ENCODE data around the gene VPS13C.

DNA sequence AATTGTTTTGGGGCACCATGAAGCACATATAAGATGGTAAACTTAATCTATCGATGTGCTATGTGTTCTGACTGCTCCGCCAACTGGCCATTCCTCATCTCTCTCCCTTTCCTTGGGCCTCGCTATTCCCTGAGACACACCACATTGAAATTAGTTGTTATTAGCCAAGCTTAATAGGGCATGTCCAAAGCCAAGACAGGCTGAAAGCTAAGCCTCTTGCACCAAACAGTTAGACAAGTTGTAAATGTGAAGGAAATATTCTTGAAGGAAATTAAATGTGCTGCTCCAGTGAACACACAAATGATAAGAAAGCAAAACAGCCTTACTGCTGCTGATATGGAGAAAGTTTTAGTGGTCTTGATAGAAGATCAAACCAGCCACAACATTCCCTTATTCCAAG lies 45.8 kb upstream of the VPS13C start:
- no peak for TF ChIP-seq FOSB (CRISPR knock-in tag; IDR thresholded peaks at IDR 0.05)
- TF ChIP-seq, protein P1, sequence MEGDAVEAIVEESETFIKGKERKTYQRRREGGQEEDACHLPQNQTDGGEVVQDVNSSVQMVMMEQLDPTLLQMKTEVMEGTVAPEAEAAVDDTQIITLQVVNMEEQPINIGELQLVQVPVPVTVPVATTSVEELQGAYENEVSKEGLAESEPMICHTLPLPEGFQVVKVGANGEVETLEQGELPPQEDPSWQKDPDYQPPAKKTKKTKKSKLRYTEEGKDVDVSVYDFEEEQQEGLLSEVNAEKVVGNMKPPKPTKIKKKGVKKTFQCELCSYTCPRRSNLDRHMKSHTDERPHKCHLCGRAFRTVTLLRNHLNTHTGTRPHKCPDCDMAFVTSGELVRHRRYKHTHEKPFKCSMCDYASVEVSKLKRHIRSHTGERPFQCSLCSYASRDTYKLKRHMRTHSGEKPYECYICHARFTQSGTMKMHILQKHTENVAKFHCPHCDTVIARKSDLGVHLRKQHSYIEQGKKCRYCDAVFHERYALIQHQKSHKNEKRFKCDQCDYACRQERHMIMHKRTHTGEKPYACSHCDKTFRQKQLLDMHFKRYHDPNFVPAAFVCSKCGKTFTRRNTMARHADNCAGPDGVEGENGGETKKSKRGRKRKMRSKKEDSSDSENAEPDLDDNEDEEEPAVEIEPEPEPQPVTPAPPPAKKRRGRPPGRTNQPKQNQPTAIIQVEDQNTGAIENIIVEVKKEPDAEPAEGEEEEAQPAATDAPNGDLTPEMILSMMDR (IDR thresholded peaks at IDR 0.05) = no peak
- TF ChIP-seq RAD21 (conservative IDR thresholded peaks at IDR 0.05 in 1 of 2, IDR thresholded peaks at IDR 0.05 in 1 of 2) = no peak
- TF ChIP-seq NPAS2 (CRISPR knock-in tag; IDR thresholded peaks at IDR 0.05; ENCODE audit: borderline replicate concordance) = no peak
- TF ChIP-seq, protein P2, sequence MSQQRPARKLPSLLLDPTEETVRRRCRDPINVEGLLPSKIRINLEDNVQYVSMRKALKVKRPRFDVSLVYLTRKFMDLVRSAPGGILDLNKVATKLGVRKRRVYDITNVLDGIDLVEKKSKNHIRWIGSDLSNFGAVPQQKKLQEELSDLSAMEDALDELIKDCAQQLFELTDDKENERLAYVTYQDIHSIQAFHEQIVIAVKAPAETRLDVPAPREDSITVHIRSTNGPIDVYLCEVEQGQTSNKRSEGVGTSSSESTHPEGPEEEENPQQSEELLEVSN (IDR thresholded peaks at IDR 0.05; ENCODE audit: borderline replicate concordance, low read depth) = no peak
- TF ChIP-seq, protein P3, sequence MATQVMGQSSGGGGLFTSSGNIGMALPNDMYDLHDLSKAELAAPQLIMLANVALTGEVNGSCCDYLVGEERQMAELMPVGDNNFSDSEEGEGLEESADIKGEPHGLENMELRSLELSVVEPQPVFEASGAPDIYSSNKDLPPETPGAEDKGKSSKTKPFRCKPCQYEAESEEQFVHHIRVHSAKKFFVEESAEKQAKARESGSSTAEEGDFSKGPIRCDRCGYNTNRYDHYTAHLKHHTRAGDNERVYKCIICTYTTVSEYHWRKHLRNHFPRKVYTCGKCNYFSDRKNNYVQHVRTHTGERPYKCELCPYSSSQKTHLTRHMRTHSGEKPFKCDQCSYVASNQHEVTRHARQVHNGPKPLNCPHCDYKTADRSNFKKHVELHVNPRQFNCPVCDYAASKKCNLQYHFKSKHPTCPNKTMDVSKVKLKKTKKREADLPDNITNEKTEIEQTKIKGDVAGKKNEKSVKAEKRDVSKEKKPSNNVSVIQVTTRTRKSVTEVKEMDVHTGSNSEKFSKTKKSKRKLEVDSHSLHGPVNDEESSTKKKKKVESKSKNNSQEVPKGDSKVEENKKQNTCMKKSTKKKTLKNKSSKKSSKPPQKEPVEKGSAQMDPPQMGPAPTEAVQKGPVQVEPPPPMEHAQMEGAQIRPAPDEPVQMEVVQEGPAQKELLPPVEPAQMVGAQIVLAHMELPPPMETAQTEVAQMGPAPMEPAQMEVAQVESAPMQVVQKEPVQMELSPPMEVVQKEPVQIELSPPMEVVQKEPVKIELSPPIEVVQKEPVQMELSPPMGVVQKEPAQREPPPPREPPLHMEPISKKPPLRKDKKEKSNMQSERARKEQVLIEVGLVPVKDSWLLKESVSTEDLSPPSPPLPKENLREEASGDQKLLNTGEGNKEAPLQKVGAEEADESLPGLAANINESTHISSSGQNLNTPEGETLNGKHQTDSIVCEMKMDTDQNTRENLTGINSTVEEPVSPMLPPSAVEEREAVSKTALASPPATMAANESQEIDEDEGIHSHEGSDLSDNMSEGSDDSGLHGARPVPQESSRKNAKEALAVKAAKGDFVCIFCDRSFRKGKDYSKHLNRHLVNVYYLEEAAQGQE (IDR thresholded peaks at IDR 0.05) = no peak
- TF ChIP-seq CEBPB (IDR thresholded peaks at IDR 0.05) = no peak
- TF ChIP-seq KDM5A (IDR thresholded peaks at IDR 0.05) = no peak
- TF ChIP-seq RCOR1 (IDR thresholded peaks at IDR 0.05; ENCODE audit: low read depth, low read length) = no peak
- TF ChIP-seq, protein P4, sequence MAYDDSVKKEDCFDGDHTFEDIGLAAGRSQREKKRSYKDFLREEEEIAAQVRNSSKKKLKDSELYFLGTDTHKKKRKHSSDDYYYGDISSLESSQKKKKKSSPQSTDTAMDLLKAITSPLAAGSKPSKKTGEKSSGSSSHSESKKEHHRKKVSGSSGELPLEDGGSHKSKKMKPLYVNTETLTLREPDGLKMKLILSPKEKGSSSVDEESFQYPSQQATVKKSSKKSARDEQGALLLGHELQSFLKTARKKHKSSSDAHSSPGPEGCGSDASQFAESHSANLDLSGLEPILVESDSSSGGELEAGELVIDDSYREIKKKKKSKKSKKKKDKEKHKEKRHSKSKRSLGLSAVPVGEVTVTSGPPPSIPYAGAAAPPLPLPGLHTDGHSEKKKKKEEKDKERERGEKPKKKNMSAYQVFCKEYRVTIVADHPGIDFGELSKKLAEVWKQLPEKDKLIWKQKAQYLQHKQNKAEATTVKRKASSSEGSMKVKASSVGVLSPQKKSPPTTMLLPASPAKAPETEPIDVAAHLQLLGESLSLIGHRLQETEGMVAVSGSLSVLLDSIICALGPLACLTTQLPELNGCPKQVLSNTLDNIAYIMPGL (CRISPR knock-in tag; IDR thresholded peaks at IDR 0.05; ENCODE audit: borderline replicate concordance) = no peak

Measured in A549 (cell line).